ENCODE results near the gene ELP6. TPM values are rescaled to one million over a fixed set of nuclear protein-coding genes. Genes with fewer than 3 reads are reported as not detected.
"Not testable (repeated sequence)": the region's sequence is repeated elsewhere in the genome, so short reads cannot be mapped to it uniquely, and the experiment has no call there.

The ELP6 gene
- total RNA-seq, 3 donors from 2014 or later = 21.8 to 28.5 (median 22.3) TPM

- no peak for TF ChIP-seq POLR2AphosphoS5 (IDR thresholded peaks at IDR 0.05)
- TF ChIP-seq POLR2A (IDR thresholded peaks at IDR 0.05) = no peak
- TF ChIP-seq CTCF (IDR thresholded peaks at IDR 0.05) = no peak
Observed at GRCh38 chr3:47491186-47491585, 22.3 kb downstream of the ELP6 start.

GRCh38 chr3:47487265-47487664 lies 26.2 kb downstream of the ELP6 start:
- Histone ChIP-seq H3K9me3 (no peaks in the 10 kb centered on the region), H3K27me3 (no peaks in the 10 kb centered on the region), H3K36me3 (no peaks in the 10 kb centered on the region), H3K4me3 (no peak overlapping the region), H3K4me1 (no peaks in the 10 kb centered on the region), H3K27ac (no peak overlapping the region)
- intact Hi-C loops (cut with DNase I; ENCODE audit: low total_unique reads) = no loop called here
- TF ChIP-seq POLR2A (IDR thresholded peaks at IDR 0.05) = no peak
- TF ChIP-seq CTCF (IDR thresholded peaks at IDR 0.05) = no peak
- no peak for TF ChIP-seq POLR2AphosphoS5 (IDR thresholded peaks at IDR 0.05)
- no peak for DNase-seq (ENCODE audit: low spot score in 2 of 2)

More at GRCh38 chr3:47491186-47491585, 22.3 kb downstream of the ELP6 start:
- Histone ChIP-seq H3K4me1 (no peaks in the 10 kb centered on the region), H3K36me3 (peaks cover 8% of the 10 kb centered on the region), H3K4me3 (no peak overlapping the region), H3K27me3 (no peaks in the 10 kb centered on the region), H3K27ac (no peak overlapping the region), H3K9me3 (no peaks in the 10 kb centered on the region)
- intact Hi-C loops (cut with DNase I; ENCODE audit: low total_unique reads) = no loop called here
- no peak for DNase-seq (ENCODE audit: low spot score in 2 of 2)

- no peak for TF ChIP-seq CTCF (IDR thresholded peaks at IDR 0.05)
- TF ChIP-seq POLR2A (IDR thresholded peaks at IDR 0.05) = no peak
- no peak for TF ChIP-seq POLR2AphosphoS5 (IDR thresholded peaks at IDR 0.05)
- no peak for DNase-seq (ENCODE audit: low spot score in 2 of 2)
- Histone ChIP-seq H3K9me3 (no peaks in the 10 kb centered on the region), H3K4me3 (no peak overlapping the region), H3K27ac (no peak overlapping the region), H3K36me3 (no peaks in the 10 kb centered on the region), H3K4me1 (no peaks in the 10 kb centered on the region), H3K27me3 (no peaks in the 10 kb centered on the region)
- intact Hi-C loops (cut with DNase I; ENCODE audit: low total_unique reads) = no loop called here
Observed at GRCh38 chr3:47485812-47486211, 27.7 kb downstream of the ELP6 start.

- TF ChIP-seq CTCF (IDR thresholded peaks at IDR 0.05) = no peak
- TF ChIP-seq POLR2A (IDR thresholded peaks at IDR 0.05) = no peak
- no peak for TF ChIP-seq POLR2AphosphoS5 (IDR thresholded peaks at IDR 0.05)
- Histone ChIP-seq H3K27me3 (no peaks in the 10 kb centered on the region), H3K36me3 (no peaks in the 10 kb centered on the region), H3K4me3 (no peak overlapping the region), H3K27ac (no peak overlapping the region), H3K9me3 (no peaks in the 10 kb centered on the region), H3K4me1 (no peaks in the 10 kb centered on the region)
- DNase-seq (ENCODE audit: low spot score in 2 of 2) = no peak
- intact Hi-C loops (cut with DNase I; ENCODE audit: low total_unique reads) = no loop called here
Observed at GRCh38 chr3:47482366-47482765, 31.1 kb downstream of the ELP6 start.

- H3K36me3 ChIP-seq; intact Hi-C loops (cut with DNase I; ENCODE audit: low total_unique reads); H3K27ac ChIP-seq; H3K4me3 ChIP-seq; H3K4me1 ChIP-seq; H3K27me3 ChIP-seq; H3K9me3 ChIP-seq; DNase-seq (ENCODE audit: low spot score in 2 of 2): not testable (repeated sequence)
Observed at GRCh38 chr3:47481763-47482162, 31.7 kb downstream of the ELP6 start.

- H3K27ac ChIP-seq; H3K4me1 ChIP-seq; H3K36me3 ChIP-seq; intact Hi-C loops (cut with DNase I; ENCODE audit: low total_unique reads); H3K27me3 ChIP-seq; H3K9me3 ChIP-seq; DNase-seq (ENCODE audit: low spot score in 2 of 2); H3K4me3 ChIP-seq: not testable (repeated sequence)
Observed at GRCh38 chr3:47480267-47480666, 33.2 kb downstream of the ELP6 start.

All from breast epithelium (tissue), 4 donors.